Parathyroid adenoma (tissue), 2 donors: Measurements from ENCODE around the gene ST6GAL1.

Experiments used
- H2AFZ ChIP-seq: fragments of 300-600 bp; sonication (generic); one replicate; pipeline ENCODE4 v1.7.0; 2017; ENCODE audit warnings: antibody characterized with exemption, mild to moderate bottlenecking
- H3K27ac ChIP-seq: fragments of 300-600 bp; sonication (generic); one replicate; pipeline ENCODE4 v1.7.0; 2017
- H3K27me3 ChIP-seq: fragments of 300-600 bp; sonication (generic); one replicate; pipeline ENCODE4 v1.7.0; 2017; ENCODE audit warnings: low read length; ENCODE audit not compliant: control insufficient read depth, insufficient read depth
- H3K36me3 ChIP-seq: fragments of 300-600 bp; sonication (generic); one replicate; pipeline ENCODE4 v1.7.0; 2017; ENCODE audit warnings: low read length; ENCODE audit not compliant: control insufficient read depth, insufficient read depth
- H3K4me1 ChIP-seq: fragments of 300-600 bp; sonication (generic); one replicate; pipeline ENCODE4 v1.7.0; 2017; ENCODE audit warnings: control low read depth
- H3K4me2 ChIP-seq: fragments of 300-600 bp; sonication (generic); one replicate; pipeline ENCODE4 v1.7.0; 2017; ENCODE audit warnings: low read length
- H3K4me3 ChIP-seq: fragments of 300-600 bp; sonication (generic); one replicate; pipeline ENCODE4 v1.7.0; 2017; ENCODE audit warnings: low read depth, low read length
- H3K79me2 ChIP-seq: fragments of 300-600 bp; sonication (generic); one replicate; pipeline ENCODE4 v1.7.0; 2017; ENCODE audit warnings: control low read depth
- H3K9ac ChIP-seq: fragments of 300-600 bp; sonication (generic); one replicate; pipeline ENCODE4 v1.7.0; 2017; ENCODE audit warnings: mild to moderate bottlenecking
- H3K9me3 ChIP-seq: fragments of 300-600 bp; sonication (generic); one replicate; pipeline ENCODE4 v1.7.0; 2017; ENCODE audit warnings: low read length; ENCODE audit not compliant: control insufficient read depth
- TF ChIP-seq, protein P1 (sequence below): fragments of 300-600 bp; sonication (generic); IDR thresholded peaks from one replicate; pipeline ENCODE4 v1.7.0; 2017; ENCODE audit warnings: antibody characterized with exemption, mild to moderate bottlenecking
- donor health status: primary hyperparathyroidism.

ST6GAL1 gene

DNA sequence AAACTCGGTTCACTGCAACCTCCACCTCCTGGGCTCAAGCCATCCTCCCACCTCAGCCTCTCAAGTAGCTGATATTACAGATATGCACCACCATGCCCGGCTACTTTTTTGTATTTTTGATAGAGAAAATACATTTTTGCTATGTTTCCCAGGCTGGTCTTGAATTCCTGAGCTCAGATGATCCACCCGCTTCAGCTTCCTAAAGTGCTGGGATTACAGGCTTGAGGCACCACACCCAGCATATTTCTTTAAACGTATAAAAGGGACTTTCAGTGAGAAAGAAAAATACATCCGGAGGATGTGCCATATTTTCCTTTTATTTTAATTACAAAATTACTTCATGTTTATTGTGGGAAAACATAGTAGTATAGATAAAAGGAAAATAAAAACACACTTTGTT lies 153.8 kb downstream of the ST6GAL1 start:
- H3K4me2 ChIP-seq: no peak overlapping the region
- no peaks in the 10 kb centered on the region for H3K4me1 ChIP-seq
- H3K36me3 ChIP-seq: peaks cover 2% of the 10 kb centered on the region
- H3K79me2 ChIP-seq: no peaks in the 10 kb centered on the region
- no peak overlapping the region for H2AFZ ChIP-seq
- H3K4me3 ChIP-seq: no peak overlapping the region
- TF ChIP-seq, protein P1, sequence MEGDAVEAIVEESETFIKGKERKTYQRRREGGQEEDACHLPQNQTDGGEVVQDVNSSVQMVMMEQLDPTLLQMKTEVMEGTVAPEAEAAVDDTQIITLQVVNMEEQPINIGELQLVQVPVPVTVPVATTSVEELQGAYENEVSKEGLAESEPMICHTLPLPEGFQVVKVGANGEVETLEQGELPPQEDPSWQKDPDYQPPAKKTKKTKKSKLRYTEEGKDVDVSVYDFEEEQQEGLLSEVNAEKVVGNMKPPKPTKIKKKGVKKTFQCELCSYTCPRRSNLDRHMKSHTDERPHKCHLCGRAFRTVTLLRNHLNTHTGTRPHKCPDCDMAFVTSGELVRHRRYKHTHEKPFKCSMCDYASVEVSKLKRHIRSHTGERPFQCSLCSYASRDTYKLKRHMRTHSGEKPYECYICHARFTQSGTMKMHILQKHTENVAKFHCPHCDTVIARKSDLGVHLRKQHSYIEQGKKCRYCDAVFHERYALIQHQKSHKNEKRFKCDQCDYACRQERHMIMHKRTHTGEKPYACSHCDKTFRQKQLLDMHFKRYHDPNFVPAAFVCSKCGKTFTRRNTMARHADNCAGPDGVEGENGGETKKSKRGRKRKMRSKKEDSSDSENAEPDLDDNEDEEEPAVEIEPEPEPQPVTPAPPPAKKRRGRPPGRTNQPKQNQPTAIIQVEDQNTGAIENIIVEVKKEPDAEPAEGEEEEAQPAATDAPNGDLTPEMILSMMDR: no peak
- H3K27ac ChIP-seq: no peak overlapping the region
- no peaks in the 10 kb centered on the region for H3K27me3 ChIP-seq
- H3K9ac ChIP-seq: no peak overlapping the region
- no peaks in the 10 kb centered on the region for H3K9me3 ChIP-seq

DNA sequence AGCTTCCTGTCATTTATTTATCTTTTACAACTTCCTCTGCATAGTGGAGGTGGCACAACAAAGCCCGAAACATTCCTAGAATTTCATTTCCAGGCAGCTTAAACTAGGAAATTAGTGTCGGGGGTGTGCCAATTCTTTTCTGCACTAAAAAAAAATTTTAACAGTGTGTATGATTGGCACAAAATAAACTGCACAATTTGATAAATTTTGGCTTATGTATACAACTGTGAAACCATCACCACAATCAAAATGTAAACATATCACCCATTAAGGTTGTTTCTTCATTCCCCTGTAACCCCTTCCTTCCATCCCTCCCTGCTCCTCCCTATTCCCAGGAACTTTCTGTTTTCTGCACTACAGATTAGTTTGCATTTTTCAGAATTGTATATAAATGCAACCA lies 154.3 kb downstream of the ST6GAL1 start:
- no peaks in the 10 kb centered on the region for H3K27me3 ChIP-seq
- H3K79me2 ChIP-seq: no peaks in the 10 kb centered on the region
- no peak overlapping the region for H2AFZ ChIP-seq
- no peak overlapping the region for H3K4me3 ChIP-seq
- H3K27ac ChIP-seq: no peak overlapping the region
- no peak overlapping the region for H3K9ac ChIP-seq
- H3K9me3 ChIP-seq: no peaks in the 10 kb centered on the region
- no peak overlapping the region for H3K4me2 ChIP-seq
- H3K36me3 ChIP-seq: peaks cover 2% of the 10 kb centered on the region
- TF ChIP-seq, protein P1: no peak
- no peaks in the 10 kb centered on the region for H3K4me1 ChIP-seq

GRCh38 chr3:187085021-187085666 lies 154.8 kb downstream of the ST6GAL1 start:
- Histone ChIP-seq H3K4me1 (no peaks in the 10 kb centered on the region), H3K27ac (no peak overlapping the region), H2AFZ (no peak overlapping the region), H3K4me2 (no peak overlapping the region), H3K36me3 (peaks cover 2% of the 10 kb centered on the region), H3K27me3 (no peaks in the 10 kb centered on the region), H3K9me3 (no peaks in the 10 kb centered on the region), H3K79me2 (no peaks in the 10 kb centered on the region), H3K4me3 (no peak overlapping the region), H3K9ac (no peak overlapping the region)
- TF ChIP-seq, protein P1: no peak

DNA sequence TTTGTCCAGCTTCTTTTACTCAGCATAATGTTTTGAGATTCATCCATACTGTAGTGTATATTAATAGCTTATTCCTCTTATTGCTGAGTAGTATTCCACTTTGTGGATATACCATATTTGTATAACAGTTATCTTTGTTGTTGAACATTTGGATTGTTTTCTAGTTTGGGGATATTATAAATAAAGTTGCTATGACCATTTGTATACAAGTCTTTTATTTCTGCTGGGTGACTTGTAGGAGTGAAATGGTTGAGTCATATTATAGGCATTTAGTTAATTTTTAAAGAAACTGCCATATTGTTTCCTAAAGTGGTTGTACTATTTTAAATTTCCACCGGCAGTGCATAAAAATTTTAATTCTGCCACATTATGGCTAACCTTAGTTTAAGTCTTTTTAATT lies 155.6 kb downstream of the ST6GAL1 start:
- H3K4me1 ChIP-seq: no peaks in the 10 kb centered on the region
- H3K27me3 ChIP-seq: no peaks in the 10 kb centered on the region
- peaks cover 2% of the 10 kb centered on the region for H3K36me3 ChIP-seq
- no peak overlapping the region for H3K9ac ChIP-seq
- no peak overlapping the region for H3K27ac ChIP-seq
- TF ChIP-seq, protein P1: no peak
- H3K4me3 ChIP-seq: no peak overlapping the region
- H3K9me3 ChIP-seq: no peaks in the 10 kb centered on the region
- H3K79me2 ChIP-seq: no peaks in the 10 kb centered on the region
- H3K4me2 ChIP-seq: no peak overlapping the region
- no peak overlapping the region for H2AFZ ChIP-seq

DNA sequence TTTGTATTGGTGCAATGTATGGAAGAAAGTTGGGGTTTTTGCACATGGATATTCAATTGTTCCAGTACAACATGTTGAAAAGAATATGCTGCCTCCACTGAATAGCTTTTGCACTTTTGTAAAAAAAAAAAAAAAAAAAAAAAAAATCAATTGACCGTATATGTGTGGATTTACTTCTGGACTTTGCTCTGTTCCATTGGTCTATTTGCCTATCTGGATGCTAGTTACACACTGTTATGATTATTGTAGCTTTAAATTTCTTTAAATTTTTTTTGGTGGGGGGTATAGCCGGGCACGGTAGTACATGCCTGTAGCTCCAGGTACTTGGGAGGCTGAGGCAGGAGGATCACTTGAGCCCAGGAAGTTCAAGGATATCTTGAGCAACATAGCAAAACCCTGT lies 156.5 kb downstream of the ST6GAL1 start:
- H3K9me3 ChIP-seq: no peaks in the 10 kb centered on the region
- H2AFZ ChIP-seq: no peak overlapping the region
- H3K27me3 ChIP-seq: no peaks in the 10 kb centered on the region
- TF ChIP-seq, protein P1: no peak
- H3K4me1 ChIP-seq: no peaks in the 10 kb centered on the region
- H3K79me2 ChIP-seq: no peaks in the 10 kb centered on the region
- no peak overlapping the region for H3K27ac ChIP-seq
- H3K4me3 ChIP-seq: no peak overlapping the region
- no peak overlapping the region for H3K9ac ChIP-seq
- H3K4me2 ChIP-seq: no peak overlapping the region
- H3K36me3 ChIP-seq: peaks cover 2% of the 10 kb centered on the region
